ENCODE results near the gene PTPRK.

PTPRK gene

DNA sequence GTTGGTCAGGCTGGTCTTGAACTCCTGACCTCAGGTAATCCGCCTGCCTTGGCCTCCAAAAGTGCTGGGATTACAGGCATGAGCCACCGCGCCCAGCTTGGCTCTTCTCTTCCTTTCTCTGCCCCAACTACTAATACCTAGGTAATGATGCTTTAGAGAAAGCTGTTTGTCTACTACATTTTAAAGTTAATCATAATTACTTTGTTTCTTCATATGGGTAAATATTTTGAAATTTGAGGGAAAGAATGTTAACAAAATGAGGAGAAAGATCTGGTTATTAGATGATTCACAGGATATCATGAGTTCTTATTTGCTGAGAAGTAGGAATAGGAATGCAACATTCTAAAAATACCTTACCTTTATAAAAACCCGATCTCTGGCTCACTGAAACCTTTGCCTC, 18.4 kb upstream of the PTPRK start:
- Histone ChIP-seq H3K79me1 (ENCODE audit: low read depth, low read length) (no peaks in the 10 kb centered on the region), H3K4me3 (ENCODE audit: low read length in 2 of 2) (no peak overlapping the region), H3K27me3 (ENCODE audit: control insufficient read depth in 3 of 3, insufficient read depth in 3 of 3, low read depth in 1 of 3, low read length in 3 of 3) (no peaks in the 10 kb centered on the region), H3K27ac (replicated peaks; ENCODE audit: low read length) (no peak overlapping the region), H3K9ac (ENCODE audit: low read depth, low read length, poor library complexity) (no peak overlapping the region), H4K91ac (ENCODE audit: low read depth, low read length, poor library complexity) (no peak overlapping the region), H3K4me1 (ENCODE audit: control insufficient read depth in 2 of 2, insufficient read depth in 1 of 2, low read depth in 1 of 2, low read length in 2 of 2) (no peaks in the 10 kb centered on the region), H2AFZ (ENCODE audit: low read length) (no peak overlapping the region), H3K36me3 (replicated peaks in 1 of 2; ENCODE audit: control insufficient read depth in 2 of 2, insufficient read depth in 2 of 2, low read length in 2 of 2) (no peaks in the 10 kb centered on the region), H3K14ac (ENCODE audit: low read length) (no peak overlapping the region), H2BK15ac (ENCODE audit: low read length) (no peak overlapping the region), H3K23ac (ENCODE audit: low read depth, low read length, poor library complexity) (no peak overlapping the region), H4K8ac (ENCODE audit: low read depth, low read length) (no peak overlapping the region), H2BK12ac (ENCODE audit: low read length) (no peak overlapping the region), H2BK120ac (ENCODE audit: low read depth, low read length) (no peak overlapping the region), H3K4me2 (ENCODE audit: insufficient read depth, low read length, poor library complexity, severe bottlenecking) (no peak overlapping the region), H3K4ac (ENCODE audit: low read length) (no peak overlapping the region), H3K9me3 (replicated peaks in 1 of 2; ENCODE audit: control insufficient read depth in 2 of 2, insufficient read depth in 1 of 2, low read depth in 1 of 2, low read length in 2 of 2) (no peaks in the 10 kb centered on the region), H2AK5ac (ENCODE audit: low read depth, low read length) (no peak overlapping the region), H3K18ac (ENCODE audit: low read length) (no peak overlapping the region), H2BK5ac (ENCODE audit: low read length) (no peak overlapping the region)
- no peak for DNase-seq (ENCODE audit: low spot score)
- no CpG with 5 or more reads among the region's 4 CpGs for WGBS, 2 donors (ENCODE audit: extremely low coverage in 2 of 2, insufficient read length in 2 of 2, insufficient replicate concordance in 1 of 2)

DNA sequence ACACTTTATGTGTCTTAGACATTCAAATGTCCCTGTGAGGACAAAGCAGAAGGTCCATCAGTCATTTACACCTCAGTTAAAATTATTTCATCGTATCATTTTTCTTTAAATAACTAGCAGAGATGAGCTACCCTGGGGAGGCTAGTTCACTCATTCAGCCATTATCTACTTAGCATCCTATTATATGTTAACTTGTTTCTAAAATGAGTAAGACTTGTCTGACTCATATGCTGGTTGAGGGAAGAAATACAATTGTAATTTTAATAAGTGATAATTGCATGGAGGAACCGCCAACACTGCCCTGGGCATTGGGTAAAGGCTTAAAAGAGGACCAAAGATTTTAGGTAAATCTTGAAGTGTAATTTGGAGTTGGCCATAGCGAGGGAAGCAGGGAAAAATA, 12.4 kb upstream of the PTPRK start:
- H3K4me2 ChIP-seq (ENCODE audit: insufficient read depth, low read length, poor library complexity, severe bottlenecking) = no peak overlapping the region
- no peak overlapping the region for H2BK15ac ChIP-seq (ENCODE audit: low read length)
- H2AK5ac ChIP-seq (ENCODE audit: low read depth, low read length) = no peak overlapping the region
- no peak overlapping the region for H3K18ac ChIP-seq (ENCODE audit: low read length)
- no peak overlapping the region for H4K91ac ChIP-seq (ENCODE audit: low read depth, low read length, poor library complexity)
- H3K23ac ChIP-seq (ENCODE audit: low read depth, low read length, poor library complexity) = no peak overlapping the region
- H4K8ac ChIP-seq (ENCODE audit: low read depth, low read length) = no peak overlapping the region
- no peak overlapping the region for H3K4ac ChIP-seq (ENCODE audit: low read length)
- H2AFZ ChIP-seq (ENCODE audit: low read length) = no peak overlapping the region
- no peaks in the 10 kb centered on the region for H3K79me1 ChIP-seq (ENCODE audit: low read depth, low read length)
- no peak overlapping the region for H3K4me3 ChIP-seq (ENCODE audit: low read length in 2 of 2)
- H2BK12ac ChIP-seq (ENCODE audit: low read length) = no peak overlapping the region
- DNase-seq (ENCODE audit: low spot score) = no peak
- WGBS, 2 donors (ENCODE audit: extremely low coverage in 2 of 2, insufficient read length in 2 of 2, insufficient replicate concordance in 1 of 2) = no CpG with 5 or more reads among the region's 3 CpGs
- no peaks in the 10 kb centered on the region for H3K4me1 ChIP-seq (ENCODE audit: control insufficient read depth in 2 of 2, insufficient read depth in 1 of 2, low read depth in 1 of 2, low read length in 2 of 2)
- H3K27ac ChIP-seq (replicated peaks; ENCODE audit: low read length) = no peak overlapping the region
- no peak overlapping the region for H2BK120ac ChIP-seq (ENCODE audit: low read depth, low read length)
- no peak overlapping the region for H3K9ac ChIP-seq (ENCODE audit: low read depth, low read length, poor library complexity)
- no peaks in the 10 kb centered on the region for H3K27me3 ChIP-seq (ENCODE audit: control insufficient read depth in 3 of 3, insufficient read depth in 3 of 3, low read depth in 1 of 3, low read length in 3 of 3)
- no peak overlapping the region for H2BK5ac ChIP-seq (ENCODE audit: low read length)
- H3K14ac ChIP-seq (ENCODE audit: low read length) = no peak overlapping the region
- no peaks in the 10 kb centered on the region for H3K36me3 ChIP-seq (replicated peaks in 1 of 2; ENCODE audit: control insufficient read depth in 2 of 2, insufficient read depth in 2 of 2, low read length in 2 of 2)
- H3K9me3 ChIP-seq (replicated peaks in 1 of 2; ENCODE audit: control insufficient read depth in 2 of 2, insufficient read depth in 1 of 2, low read depth in 1 of 2, low read length in 2 of 2) = no peaks in the 10 kb centered on the region

DNA sequence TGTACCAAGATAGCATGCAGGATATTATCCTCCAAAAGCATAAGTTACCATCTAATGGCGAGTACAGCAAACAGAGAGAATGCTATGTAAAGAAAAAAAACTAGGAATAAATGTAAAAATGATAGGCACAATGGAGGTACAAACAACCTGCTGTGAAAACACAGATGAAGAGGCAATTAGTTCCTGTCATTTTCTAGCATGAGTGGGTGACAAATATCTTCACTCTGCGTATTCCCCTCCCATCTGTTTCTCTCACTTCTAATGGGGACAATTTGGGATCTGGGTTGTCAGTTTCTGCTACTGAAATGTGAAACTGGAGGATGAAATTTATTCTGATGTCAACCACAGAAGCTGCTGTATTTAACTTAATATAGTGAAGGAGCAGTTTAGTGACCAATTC, 11.7 kb upstream of the PTPRK start:
- no peaks in the 10 kb centered on the region for H3K79me1 ChIP-seq (ENCODE audit: low read depth, low read length)
- no peak overlapping the region for H3K4me2 ChIP-seq (ENCODE audit: insufficient read depth, low read length, poor library complexity, severe bottlenecking)
- no peak overlapping the region for H4K91ac ChIP-seq (ENCODE audit: low read depth, low read length, poor library complexity)
- no peak overlapping the region for H2BK15ac ChIP-seq (ENCODE audit: low read length)
- no peak overlapping the region for H2BK120ac ChIP-seq (ENCODE audit: low read depth, low read length)
- H3K9ac ChIP-seq (ENCODE audit: low read depth, low read length, poor library complexity) = no peak overlapping the region
- H2AFZ ChIP-seq (ENCODE audit: low read length) = no peak overlapping the region
- no peaks in the 10 kb centered on the region for H3K9me3 ChIP-seq (replicated peaks in 1 of 2; ENCODE audit: control insufficient read depth in 2 of 2, insufficient read depth in 1 of 2, low read depth in 1 of 2, low read length in 2 of 2)
- H3K4me1 ChIP-seq (ENCODE audit: control insufficient read depth in 2 of 2, insufficient read depth in 1 of 2, low read depth in 1 of 2, low read length in 2 of 2) = no peaks in the 10 kb centered on the region
- no peak overlapping the region for H3K4ac ChIP-seq (ENCODE audit: low read length)
- no peaks in the 10 kb centered on the region for H3K27me3 ChIP-seq (ENCODE audit: control insufficient read depth in 3 of 3, insufficient read depth in 3 of 3, low read depth in 1 of 3, low read length in 3 of 3)
- H3K23ac ChIP-seq (ENCODE audit: low read depth, low read length, poor library complexity) = no peak overlapping the region
- no peak overlapping the region for H3K27ac ChIP-seq (replicated peaks; ENCODE audit: low read length)
- H2BK12ac ChIP-seq (ENCODE audit: low read length) = no peak overlapping the region
- H3K18ac ChIP-seq (ENCODE audit: low read length) = no peak overlapping the region
- H2AK5ac ChIP-seq (ENCODE audit: low read depth, low read length) = no peak overlapping the region
- no peak overlapping the region for H2BK5ac ChIP-seq (ENCODE audit: low read length)
- H3K36me3 ChIP-seq (replicated peaks in 1 of 2; ENCODE audit: control insufficient read depth in 2 of 2, insufficient read depth in 2 of 2, low read length in 2 of 2) = no peaks in the 10 kb centered on the region
- DNase-seq (ENCODE audit: low spot score) = no peak
- H3K4me3 ChIP-seq (ENCODE audit: low read length in 2 of 2) = no peak overlapping the region
- no peak overlapping the region for H3K14ac ChIP-seq (ENCODE audit: low read length)
- WGBS, 2 donors (ENCODE audit: extremely low coverage in 2 of 2, insufficient read length in 2 of 2, insufficient replicate concordance in 1 of 2) = no CpG with 5 or more reads among the region's 2 CpGs
- no peak overlapping the region for H4K8ac ChIP-seq (ENCODE audit: low read depth, low read length)

DNA sequence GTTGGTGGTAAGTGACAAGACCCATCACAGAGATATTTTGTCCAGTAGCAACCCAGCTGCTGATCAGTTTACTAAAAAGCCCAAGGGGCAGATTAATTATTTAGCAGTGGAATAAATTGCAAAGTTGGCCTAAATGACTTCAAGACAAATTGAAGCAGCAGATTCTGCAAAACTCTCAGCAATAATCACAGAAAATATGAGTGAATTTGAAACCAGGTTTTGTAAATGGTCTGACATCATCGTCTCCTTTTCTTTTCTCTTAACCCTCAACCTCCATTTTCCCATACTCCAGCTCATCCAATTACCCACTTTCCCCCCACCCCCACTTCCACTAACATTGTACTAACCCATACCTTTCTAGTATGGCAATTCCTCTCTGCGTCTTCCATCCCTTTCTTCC, 11.3 kb upstream of the PTPRK start:
- Histone ChIP-seq H3K36me3 (replicated peaks in 1 of 2; ENCODE audit: control insufficient read depth in 2 of 2, insufficient read depth in 2 of 2, low read length in 2 of 2) (no peaks in the 10 kb centered on the region), H3K23ac (ENCODE audit: low read depth, low read length, poor library complexity) (no peak overlapping the region), H3K4me1 (ENCODE audit: control insufficient read depth in 2 of 2, insufficient read depth in 1 of 2, low read depth in 1 of 2, low read length in 2 of 2) (no peaks in the 10 kb centered on the region), H3K18ac (ENCODE audit: low read length) (no peak overlapping the region), H2AK5ac (ENCODE audit: low read depth, low read length) (no peak overlapping the region), H2BK120ac (ENCODE audit: low read depth, low read length) (no peak overlapping the region), H4K8ac (ENCODE audit: low read depth, low read length) (no peak overlapping the region), H2BK5ac (ENCODE audit: low read length) (no peak overlapping the region), H3K4ac (ENCODE audit: low read length) (no peak overlapping the region), H2BK15ac (ENCODE audit: low read length) (no peak overlapping the region), H2AFZ (ENCODE audit: low read length) (no peak overlapping the region), H3K79me1 (ENCODE audit: low read depth, low read length) (no peaks in the 10 kb centered on the region), H3K4me3 (ENCODE audit: low read length in 2 of 2) (no peak overlapping the region), H3K9me3 (replicated peaks in 1 of 2; ENCODE audit: control insufficient read depth in 2 of 2, insufficient read depth in 1 of 2, low read depth in 1 of 2, low read length in 2 of 2) (no peaks in the 10 kb centered on the region), H3K4me2 (ENCODE audit: insufficient read depth, low read length, poor library complexity, severe bottlenecking) (no peak overlapping the region), H4K91ac (ENCODE audit: low read depth, low read length, poor library complexity) (no peak overlapping the region), H3K27ac (replicated peaks; ENCODE audit: low read length) (no peak overlapping the region), H2BK12ac (ENCODE audit: low read length) (no peak overlapping the region), H3K27me3 (ENCODE audit: control insufficient read depth in 3 of 3, insufficient read depth in 3 of 3, low read depth in 1 of 3, low read length in 3 of 3) (no peaks in the 10 kb centered on the region), H3K14ac (ENCODE audit: low read length) (no peak overlapping the region), H3K9ac (ENCODE audit: low read depth, low read length, poor library complexity) (no peak overlapping the region)
- no CpG with 5 or more reads among the region's 2 CpGs for WGBS, 2 donors (ENCODE audit: extremely low coverage in 2 of 2, insufficient read length in 2 of 2, insufficient replicate concordance in 1 of 2)
- DNase-seq (ENCODE audit: low spot score) = no peak
